HL-60/S4 (cell line): ENCODE measurements around the gene CRB2.

Source experiments
- in situ Hi-C: fragments of 300-500 bp; cut with MboI; formaldehyde crosslinking; loops from 2 replicates; pipeline ENCODE4 v1.14.3; 2022; ENCODE audit warnings: low sequenced_read_pairs

Gene CRB2

GRCh38 chr9:123355761-123356431 is at the start of gene CRB2:
Gene CRB2 (plus strand): TSS chr9:123356197. CDS start chr9:123356261, 64 bp downstream.
- in situ Hi-C loops, result loop anchor here (10.0 kb wide), 1 partner anchor 891 kb away; no protein-coding TSS in a partner anchor

- in situ Hi-C loops, result no loop called here
Observed at GRCh38 chr9:123309611-123310010, 46.4 kb upstream of the CRB2 start.

- in situ Hi-C loops, result no loop called here
Observed at GRCh38 chr9:123310551-123311249, 45.3 kb upstream of the CRB2 start.

GRCh38 chr9:123311250-123311752 is 44.7 kb upstream of the CRB2 start:
- in situ Hi-C loops, result no loop called here

- in situ Hi-C loops, result no loop called here
Observed at GRCh38 chr9:123312306-123312877, 43.6 kb upstream of the CRB2 start.

GRCh38 chr9:123314617-123315016 is 41.4 kb upstream of the CRB2 start:
- in situ Hi-C loops, result no loop called here

- in situ Hi-C loops, result no loop called here
Observed at GRCh38 chr9:123315635-123316034, 40.4 kb upstream of the CRB2 start.

GRCh38 chr9:123316053-123316718 is 39.8 kb upstream of the CRB2 start:
- in situ Hi-C loops, result no loop called here

- in situ Hi-C loops, result no loop called here
Observed at GRCh38 chr9:123318202-123318601, 37.8 kb upstream of the CRB2 start.

- in situ Hi-C loops, result no loop called here
Observed at GRCh38 chr9:123318961-123319421, 37.0 kb upstream of the CRB2 start.

GRCh38 chr9:123319541-123320339 is 36.3 kb upstream of the CRB2 start:
- in situ Hi-C loops, result no loop called here

GRCh38 chr9:123320814-123321213 is 35.2 kb upstream of the CRB2 start:
- in situ Hi-C loops, result no loop called here

GRCh38 chr9:123321616-123322272 is 34.3 kb upstream of the CRB2 start:
- in situ Hi-C loops, result no loop called here

GRCh38 chr9:123322273-123323195 is 33.5 kb upstream of the CRB2 start:
- in situ Hi-C loops, result no loop called here

GRCh38 chr9:123323196-123324013 is 32.6 kb upstream of the CRB2 start:
- in situ Hi-C loops, result no loop called here

GRCh38 chr9:123324767-123325183 is 31.2 kb upstream of the CRB2 start:
- in situ Hi-C loops, result no loop called here

GRCh38 chr9:123326187-123326586 is 29.8 kb upstream of the CRB2 start:
- in situ Hi-C loops, result no loop called here

GRCh38 chr9:123326662-123327093 is 29.3 kb upstream of the CRB2 start:
- in situ Hi-C loops, result no loop called here
